ENCODE results near the gene ZBTB24.

DNA sequence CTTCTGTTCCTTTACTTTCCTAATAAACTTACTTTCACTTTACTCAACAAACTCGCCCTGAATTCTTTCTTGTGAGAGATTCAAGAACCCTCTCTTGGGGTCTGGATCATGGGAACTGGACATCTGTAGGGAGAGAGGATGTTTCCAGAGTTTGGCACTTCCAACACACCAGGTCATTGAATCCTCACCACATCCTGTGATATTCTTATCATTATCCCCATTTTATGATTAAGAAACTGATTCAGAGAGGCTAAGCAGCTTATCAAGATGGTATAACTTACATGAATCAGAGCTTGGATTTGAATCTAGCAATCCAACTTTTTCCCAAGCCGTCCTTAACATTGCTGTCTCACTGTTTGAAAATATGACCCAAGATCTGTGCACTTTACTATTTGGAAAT lies 58.1 kb downstream of the ZBTB24 start:
- TF ChIP-seq, protein P1, sequence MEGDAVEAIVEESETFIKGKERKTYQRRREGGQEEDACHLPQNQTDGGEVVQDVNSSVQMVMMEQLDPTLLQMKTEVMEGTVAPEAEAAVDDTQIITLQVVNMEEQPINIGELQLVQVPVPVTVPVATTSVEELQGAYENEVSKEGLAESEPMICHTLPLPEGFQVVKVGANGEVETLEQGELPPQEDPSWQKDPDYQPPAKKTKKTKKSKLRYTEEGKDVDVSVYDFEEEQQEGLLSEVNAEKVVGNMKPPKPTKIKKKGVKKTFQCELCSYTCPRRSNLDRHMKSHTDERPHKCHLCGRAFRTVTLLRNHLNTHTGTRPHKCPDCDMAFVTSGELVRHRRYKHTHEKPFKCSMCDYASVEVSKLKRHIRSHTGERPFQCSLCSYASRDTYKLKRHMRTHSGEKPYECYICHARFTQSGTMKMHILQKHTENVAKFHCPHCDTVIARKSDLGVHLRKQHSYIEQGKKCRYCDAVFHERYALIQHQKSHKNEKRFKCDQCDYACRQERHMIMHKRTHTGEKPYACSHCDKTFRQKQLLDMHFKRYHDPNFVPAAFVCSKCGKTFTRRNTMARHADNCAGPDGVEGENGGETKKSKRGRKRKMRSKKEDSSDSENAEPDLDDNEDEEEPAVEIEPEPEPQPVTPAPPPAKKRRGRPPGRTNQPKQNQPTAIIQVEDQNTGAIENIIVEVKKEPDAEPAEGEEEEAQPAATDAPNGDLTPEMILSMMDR (IDR thresholded peaks at IDR 0.05) = no peak
- no peak for TF ChIP-seq ZFX (IDR thresholded peaks at IDR 0.05; ENCODE audit: borderline replicate concordance)

All from 22Rv1 (cell line).